GM19023 (cell line): ENCODE results near the gene FIS1.
"Not testable (repeated sequence)": the region's sequence is repeated elsewhere in the genome, so short reads cannot be mapped to it uniquely, and the experiment has no call there.

Experiments
- ATAC-seq: cut with Tn5 transposase; IDR thresholded peaks from one replicate; pipeline ENCODE4 v1.9.1; 2021; ENCODE audit warnings: mild to moderate bottlenecking, moderate library complexity; ENCODE audit not compliant: unreplicated experiment

The FIS1 gene

DNA sequence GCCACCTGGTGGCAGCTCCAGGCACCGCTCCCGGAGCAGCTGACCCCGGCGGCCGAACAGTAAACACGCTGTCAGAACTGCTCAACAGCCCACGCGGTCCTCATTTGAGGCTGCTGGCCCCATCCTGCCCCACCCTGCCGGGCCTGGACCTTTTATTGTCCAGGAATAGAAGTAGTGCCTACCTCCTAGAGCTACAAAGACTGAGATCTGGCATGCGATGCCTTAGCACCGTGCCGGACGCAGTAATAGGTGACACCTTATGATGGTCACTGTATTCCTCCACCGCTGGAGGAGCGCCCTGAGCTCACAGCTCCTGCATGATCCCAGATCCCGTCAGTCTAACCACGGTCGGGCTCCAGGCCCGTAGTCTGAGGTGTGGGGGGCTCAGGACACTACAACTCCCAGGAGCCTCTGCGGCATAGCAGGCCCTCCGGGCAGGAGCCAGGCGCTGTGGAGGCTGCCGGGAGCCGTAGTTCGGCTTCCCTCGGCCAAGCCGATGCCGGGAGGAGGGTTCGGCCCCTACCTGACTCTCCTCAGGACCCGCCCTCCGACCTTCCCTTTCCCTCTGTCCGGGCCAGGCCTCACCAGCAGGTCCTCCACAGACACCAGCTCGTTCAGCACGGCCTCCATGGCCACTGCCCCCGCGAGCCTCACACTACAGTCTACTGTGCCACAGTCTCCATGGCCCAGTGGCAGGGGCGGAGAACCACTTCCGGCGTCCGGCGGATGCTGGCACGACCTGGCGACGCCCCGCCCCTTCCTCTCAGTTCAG lies at the start of gene FIS1:
TSS of gene FIS1 (minus strand) at position 707 of the 772 bp plus-strand sequence. CDS start at position 630, 77 bp downstream.
- ATAC-seq, result peak; percentile 94

DNA sequence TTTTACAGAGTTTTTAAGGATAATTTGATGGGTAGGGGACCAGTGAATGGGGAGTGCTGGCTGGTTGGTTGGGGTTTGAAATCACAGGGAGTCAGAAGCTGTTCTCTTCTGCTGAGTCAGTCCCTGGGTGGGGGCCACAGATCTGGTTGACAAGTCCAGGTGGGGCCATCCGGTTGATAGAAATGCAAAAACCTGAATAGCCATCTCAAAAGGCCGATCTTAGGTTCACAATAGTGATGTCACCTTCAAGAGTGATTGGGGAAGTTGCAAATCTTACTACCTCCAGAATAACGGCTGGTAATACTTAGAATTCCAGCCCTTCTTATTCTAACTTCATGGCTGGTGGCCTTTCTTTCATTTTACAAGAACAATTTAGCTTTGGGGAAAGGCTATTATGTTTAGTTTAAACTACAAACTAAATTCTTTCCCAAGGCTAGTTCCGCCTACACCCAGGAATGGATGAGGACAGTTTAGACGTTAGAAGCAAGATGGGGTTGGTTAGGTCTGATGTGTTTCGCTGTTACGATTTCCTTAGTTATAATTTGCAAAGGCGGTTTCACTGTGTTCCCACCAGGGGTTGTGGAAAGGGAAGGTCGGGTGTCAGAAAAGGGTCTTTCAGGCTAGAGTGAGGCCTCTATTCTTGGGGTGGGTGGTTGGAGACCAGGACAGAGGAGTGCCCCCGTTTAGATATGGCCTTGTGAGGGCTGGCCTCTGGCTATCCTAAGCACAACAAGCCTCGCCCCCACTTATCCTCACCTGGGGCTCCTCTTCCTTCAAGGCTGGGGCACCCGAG lies 49.4 kb upstream of the FIS1 start:
- ATAC-seq, result no peak

DNA sequence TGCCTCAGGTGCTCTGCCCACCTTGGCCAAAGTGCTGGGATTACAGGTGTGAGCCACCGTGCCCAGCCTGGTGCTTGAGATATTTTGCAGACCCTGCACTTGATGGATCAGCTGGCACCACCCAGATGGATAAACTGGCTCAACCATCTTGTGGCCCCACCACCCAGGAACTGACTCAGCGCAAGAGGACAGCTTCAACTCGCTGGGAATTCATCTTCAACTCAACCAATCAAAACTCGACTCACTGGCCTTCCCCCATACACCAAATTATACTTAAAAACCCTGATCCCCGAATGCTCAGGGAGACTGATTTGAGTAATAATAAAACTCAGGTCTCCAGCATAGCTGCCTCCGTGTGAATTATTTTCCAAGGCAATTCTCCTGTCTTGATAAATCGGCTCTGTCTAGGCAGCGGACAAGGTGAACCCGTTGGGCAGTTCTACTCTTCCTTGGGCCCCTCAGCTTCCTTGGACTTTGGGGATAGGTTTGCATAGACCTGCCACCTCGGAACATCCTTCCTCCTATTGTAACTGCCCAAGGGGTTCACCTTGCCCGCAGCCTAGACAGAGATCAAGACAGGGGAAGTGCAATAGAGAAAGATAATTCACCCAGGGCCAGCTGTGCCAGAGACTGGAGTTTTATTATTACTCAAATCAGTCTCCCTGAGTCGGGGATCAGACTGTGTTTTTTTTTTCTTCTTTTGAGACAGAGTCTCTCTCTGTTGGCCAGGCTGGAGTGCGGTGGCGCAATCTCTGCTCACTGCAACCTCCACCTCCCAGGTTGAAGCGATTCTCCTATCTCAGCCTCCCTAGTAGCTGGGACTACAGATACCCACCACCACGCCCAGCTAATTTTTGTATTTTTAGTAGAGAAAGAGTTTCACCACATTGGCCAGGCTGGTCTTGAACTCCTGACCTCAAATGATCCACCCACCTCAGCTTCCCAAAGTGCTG lies 48.5 kb upstream of the FIS1 start:
- not testable (repeated sequence) for ATAC-seq

DNA sequence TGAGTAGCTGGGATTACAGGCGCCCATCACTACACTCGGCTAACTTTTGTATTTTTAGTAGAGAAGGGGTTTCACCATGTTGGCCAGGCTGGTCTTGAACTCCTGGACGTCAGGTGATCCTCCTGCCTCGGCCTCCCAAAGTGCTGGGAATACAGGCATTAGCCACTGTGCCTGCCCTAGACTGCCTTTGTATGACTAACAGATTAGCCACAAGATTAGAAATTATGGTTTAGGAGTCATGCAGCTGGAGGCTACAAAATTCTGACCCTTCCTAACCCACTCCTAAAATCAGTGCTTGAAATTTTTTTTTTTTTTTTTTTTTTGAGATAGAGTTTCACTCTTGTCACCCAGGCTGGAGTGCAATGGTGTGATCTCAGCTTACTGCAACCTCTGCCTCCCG lies 47.7 kb upstream of the FIS1 start:
- not testable (repeated sequence) for ATAC-seq

DNA sequence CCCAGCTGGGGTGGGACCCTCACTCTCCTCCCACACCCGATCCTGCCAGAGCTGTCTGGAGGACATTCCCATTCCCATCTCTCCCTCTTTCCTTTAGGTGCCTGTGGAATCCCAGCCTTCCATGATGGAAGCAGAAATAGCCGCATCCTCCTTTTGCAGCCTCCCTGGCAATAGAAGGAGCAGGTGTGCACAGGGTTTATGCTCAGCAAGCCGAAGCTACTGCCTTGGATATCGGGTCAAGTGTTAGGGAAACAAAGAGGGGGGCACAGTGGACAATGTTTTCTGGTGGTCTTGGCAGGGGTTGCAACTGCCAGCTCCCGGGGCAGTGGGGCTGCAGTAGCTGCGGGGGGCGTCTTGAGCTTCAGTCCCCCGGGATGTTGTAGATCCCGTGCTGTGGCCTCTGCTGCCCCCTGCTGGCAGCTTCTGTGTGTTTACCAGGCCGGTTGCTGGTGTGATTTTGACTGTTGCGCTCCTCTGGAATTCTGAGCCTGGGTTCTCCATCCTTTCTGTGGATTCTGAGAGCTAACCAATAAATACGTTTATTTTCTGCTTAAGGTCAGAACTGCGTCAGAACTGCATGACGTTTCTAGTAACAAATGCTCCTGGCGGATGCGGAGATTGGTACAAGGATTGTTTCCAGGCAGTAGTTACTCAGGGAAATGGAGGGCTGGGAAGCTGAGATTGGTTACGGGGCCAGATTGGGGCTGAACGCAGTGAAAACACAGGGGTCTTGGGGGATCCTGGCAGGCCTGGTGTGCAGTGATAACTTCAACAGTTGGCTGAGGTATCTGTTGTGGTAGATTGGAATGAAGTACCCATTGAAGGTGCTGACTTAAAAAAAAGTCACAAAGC lies 45.5 kb upstream of the FIS1 start:
- ATAC-seq, result peak; percentile 45

DNA sequence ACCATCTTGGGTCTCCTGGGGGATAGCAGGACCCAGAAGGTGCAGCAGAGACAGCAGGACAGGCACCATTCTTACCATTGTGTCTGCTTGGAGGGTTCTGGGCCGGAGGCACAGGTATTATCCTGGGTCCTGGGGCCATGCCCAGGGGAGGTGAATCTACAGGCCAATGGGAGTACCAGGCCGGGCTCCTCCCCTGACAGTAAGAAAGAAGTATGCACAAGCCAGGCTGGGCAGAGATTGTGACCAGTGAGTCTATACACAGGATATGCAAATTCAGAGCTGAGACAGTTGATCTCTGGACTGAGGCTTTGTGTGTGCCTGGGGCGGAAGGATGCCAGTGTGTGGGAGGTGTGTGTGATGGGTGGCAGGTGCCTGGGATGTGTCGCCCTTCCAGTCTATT lies 44.8 kb upstream of the FIS1 start:
- ATAC-seq, result peak; percentile 62

DNA sequence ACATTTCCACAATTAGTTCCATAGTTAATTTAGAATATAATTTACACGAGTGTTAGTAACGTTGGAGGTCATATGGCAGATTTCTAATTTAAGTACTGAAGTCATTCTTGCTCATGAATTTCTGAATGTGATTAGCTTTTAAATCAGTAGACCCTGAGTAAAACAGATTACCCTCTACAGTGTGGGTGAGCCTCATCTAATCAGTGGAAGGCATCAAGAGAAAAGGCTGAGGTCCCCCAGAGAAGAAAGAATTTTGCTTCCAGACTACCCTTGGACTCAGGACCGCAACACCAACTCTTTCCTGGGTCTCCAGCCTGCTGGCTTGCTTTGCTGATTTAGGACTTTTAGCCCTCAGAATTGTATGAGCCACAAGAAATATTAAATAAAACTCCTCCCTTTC lies 43.6 kb upstream of the FIS1 start:
- no peak for ATAC-seq

DNA sequence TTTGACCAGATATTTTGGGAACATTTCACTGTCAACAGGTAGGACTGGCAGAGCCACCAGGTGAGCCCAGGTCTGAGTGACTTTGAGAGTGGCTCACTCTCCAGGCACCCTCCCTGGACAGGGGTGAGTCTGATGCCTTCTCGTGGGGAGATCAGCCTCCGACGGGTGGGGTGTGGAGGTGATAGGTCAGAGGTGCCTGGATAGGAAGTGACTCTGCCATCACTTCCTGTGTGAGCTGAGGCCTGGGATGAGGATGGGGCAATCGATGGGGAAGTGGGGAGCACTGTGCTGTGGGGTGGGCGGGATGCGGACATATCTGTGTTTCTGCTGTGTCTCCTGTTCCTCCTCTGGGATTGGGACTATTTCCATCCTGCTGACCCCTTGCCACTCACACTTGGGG lies 42.2 kb upstream of the FIS1 start:
- no peak for ATAC-seq

DNA sequence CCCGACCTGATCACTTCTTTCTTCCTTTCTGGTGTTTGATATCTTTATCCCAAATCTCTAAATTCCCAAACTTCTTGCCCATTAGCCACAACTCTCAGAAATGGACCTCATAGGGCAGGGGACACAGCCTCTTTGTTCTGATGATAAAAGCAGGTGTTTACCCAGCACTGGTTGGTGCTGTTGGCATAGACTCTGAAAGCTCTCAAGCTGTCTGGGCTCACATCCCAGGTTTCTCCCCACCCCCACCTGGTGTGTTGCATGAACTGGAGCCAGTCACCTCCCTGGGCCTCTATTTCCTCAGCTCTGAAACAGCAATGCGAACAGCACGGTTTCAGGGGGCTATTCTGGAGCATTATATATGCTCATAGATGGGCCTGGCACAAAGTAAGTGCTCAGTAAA lies 41.0 kb upstream of the FIS1 start:
- ATAC-seq, result not testable (repeated sequence)

DNA sequence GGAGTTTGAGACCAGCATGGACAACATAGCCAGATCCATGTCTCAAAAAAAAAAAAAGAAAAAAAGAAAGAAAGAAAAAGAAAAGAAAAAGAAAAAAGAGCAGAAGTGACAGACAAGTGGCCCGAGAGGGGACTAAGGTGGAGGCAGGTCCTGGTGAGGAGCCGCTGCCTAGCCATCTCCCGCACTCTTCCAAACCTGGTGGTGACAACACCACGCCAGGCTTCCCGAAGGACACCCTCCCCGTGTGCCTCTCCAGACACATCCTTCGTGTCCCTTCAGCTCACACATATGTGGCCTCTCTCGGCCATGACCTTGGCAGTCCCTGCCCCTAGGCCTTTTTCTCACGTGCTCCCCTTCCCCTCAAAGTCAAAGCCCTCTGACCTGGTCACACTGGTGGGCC lies 40.3 kb upstream of the FIS1 start:
- no peak for ATAC-seq

DNA sequence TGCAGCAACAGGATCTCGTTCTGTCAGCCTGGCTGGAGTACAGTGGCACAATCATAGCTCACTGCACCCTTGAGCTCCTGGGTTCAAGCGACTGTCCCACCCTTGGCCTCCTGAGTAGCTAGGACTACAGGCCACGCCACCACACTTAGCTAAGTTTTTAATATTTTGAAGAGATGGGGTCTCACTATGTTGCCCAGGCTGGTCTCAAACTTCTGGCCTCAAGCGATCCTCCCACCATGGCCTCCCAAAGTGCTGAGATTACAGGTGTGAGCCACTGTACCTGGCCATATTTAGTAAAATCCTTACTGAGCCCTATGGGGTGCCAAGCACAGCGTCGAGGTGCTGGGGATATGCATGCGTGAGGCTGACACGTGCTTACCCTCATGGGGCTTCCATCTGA lies 36.0 kb upstream of the FIS1 start:
- not testable (repeated sequence) for ATAC-seq

DNA sequence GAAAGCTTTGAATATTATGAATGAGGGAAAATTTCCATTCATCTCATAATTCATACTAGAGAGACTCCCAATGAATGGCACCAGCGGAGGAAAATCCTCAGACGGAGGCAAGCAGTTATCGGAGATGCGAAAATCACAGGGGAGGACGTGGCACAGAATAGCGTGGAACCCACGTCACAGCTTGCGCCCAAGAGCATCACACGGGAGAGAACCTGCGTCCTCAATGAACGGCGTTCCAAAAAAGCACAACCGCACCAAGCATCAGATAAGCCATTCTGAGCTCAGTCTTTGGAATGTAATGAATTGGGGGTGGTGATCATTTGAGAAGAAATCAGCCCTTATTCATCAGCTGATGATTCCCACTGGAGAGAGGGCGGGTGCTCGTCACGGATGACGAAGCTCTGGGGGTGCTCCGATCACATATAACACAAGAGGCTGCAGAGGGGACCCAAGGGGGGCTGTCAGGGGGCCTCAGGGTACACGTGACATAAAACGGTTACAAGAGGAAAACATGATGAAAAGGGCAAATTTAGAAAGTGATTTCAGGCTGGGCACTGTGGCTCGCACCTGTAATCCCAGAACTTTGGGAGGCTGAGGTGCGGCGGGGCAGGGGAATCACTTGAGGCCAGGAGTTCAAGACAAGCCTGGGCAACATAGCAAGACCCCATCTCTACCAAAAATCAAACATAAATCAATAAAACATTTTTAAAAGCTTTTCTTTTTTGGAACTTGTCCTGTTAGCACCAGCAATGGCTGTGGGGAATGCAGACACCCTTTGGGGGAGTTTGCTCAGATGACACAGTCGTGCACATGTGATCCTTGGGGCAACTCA lies 33.8 kb upstream of the FIS1 start:
- ATAC-seq, result no peak

DNA sequence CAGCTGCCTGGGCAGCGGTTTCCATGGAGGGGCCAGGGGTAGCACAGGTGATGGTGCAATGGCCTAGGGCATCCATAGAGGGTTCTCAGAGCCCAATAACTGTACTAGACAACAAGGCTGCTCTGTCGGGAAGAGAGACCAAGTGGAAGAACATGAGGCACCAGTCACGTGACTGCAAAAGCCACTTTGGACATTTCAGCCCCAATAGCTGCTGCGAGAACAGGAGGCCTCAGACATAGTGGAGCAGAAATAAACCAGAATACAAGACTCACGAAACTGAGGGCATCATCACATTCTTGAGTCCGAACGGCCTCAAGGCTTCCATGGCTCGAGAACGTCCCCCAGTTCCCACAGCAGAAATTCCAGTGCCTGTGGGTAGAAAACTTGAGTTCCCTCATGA lies 32.3 kb upstream of the FIS1 start:
- no peak for ATAC-seq

DNA sequence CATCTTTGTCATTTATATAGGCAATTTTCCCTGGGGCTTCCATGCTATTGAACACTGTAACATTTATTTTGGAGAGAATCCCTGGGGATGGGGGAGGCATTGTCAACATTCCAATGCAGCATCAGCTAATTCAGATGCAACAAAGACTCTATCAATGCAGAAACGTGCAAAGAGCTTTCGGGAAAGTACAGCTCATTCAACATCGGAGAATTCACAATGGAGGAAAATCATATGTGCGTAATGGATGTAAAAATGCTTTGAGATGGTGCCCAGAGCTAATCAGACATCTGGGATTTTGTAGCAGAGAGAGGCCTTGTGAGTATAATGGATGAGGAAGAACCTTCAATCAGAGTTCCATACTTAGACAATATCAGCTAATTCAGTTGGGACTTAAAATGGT lies 28.3 kb upstream of the FIS1 start:
- no peak for ATAC-seq

DNA sequence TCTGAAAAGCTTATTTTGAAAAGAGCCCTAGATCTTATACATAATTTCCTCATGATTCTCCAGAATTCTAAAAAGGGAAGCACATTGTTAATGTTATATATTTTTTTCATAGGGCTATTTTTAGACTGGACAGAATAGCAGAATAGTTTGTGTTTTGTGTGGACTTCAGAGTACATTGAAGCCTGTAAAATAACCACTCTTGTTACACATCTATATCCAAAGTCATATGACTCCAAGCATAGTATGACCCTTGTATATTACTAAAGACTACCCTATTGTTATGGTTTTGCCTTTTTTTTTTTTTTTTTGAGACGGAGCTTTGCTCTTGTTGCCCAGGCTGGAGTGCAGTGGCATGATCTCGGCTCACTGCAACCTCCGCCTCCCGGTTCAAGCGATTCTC lies 26.1 kb upstream of the FIS1 start:
- ATAC-seq, result no peak

DNA sequence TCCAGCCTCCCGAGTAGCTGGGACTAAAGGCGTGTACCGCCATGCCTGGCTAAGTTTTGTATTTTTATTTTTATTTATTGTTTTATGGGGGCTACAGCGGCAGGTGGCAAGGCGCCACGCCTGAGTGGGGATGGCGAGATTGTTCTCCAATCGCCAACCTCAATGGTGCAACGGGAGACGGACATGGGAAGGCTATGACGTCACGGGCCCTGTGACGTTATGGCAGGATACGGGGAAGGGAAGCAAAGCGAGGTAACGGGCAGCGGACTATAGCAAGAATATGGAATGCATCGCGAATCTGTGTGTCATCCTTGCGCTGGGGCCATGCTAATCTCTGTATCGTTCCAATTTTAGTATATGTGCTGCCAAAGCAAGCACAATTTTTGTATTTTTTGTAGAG lies 24.8 kb upstream of the FIS1 start:
- no peak for ATAC-seq

DNA sequence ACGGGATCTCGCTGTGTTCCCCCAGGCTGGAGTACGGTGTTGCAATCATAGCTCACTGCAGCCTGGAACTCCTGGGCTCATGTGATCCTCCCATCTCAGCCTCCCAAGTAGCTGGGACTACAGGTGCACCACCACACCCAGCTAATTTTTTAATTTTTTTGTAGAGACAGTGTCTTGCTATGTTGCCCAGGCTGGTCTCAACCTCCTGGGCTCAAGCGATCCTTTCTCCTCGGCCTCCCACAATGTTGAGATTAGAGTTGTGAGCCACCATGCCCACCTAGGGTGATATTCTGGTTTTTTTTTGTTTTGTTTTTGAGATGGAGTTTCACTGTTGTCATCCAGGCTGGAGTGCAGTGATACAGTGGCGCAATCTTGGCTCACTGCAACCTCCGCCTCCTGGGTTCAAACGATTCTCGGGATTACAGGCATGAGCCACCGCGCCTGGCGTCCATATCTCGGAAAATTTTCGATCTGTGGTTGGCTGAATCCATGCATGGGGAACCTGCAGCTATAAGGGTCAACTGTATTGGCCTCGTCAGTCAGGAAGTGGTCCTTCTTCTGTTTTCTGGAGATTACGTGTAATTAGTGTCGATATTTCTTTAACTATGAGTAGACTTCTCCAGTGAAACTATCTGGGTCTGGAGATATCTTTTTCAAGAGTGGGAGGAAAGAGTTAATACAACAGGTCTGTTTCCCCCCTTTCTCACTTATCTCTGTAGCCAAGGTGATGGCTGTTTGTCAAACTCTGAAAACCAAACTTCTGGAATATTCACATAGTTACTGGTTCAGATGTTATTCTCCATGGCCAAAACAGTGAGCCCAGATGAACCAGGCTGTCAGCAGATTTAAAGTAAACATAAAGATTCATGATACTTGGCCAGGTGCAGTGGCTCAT lies 21.0 kb upstream of the FIS1 start:
- no peak for ATAC-seq

DNA sequence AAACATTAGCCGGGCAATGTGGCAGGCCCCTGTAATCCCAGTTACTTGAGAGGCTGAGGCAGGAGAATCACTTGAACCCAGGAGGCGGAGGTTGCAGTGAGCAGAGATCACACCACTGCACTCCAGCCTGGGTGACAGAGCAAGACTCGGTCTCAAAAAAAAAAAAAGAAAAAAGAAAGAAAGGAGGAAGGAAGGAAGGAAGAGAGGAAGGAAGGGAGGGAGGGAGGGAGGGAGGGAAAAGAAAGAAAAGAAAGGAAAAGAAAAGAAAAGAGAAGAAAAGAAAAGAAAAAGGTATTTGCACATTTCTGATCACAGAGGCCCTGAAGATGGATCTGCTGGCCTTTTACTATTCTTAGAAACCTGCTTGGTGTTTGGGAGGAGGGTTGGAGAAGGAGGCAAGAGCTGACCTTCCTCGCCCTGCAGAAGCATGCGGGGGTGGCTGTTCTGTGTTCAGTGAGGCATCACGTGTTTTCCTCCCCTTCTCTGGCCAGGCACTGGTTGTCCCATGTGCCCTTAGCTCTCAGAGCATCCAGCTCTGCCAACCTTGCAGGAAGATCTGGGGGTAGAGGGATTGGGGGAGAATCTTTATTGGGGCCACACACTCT lies 19.3 kb upstream of the FIS1 start:
- not testable (repeated sequence) for ATAC-seq
